DOHH2 (cell line): Measurements from ENCODE around the gene MC1R.
A peak's percentile ranks its signal among the peaks of the same experiment; 100 is the strongest.
"Not testable (repeated sequence)": the region's sequence is repeated elsewhere in the genome, so short reads cannot be mapped to it uniquely, and the experiment has no call there.

Source experiments
- H3F3A ChIP-seq: fragments of 200-600 bp; sonication (generic), shearing (Covaris generic); 2 replicates; pipeline ENCODE4 v1.6.0; 2016; ENCODE audit warnings: antibody characterized with exemption, mild to moderate bottlenecking; ENCODE audit not compliant: control insufficient read depth, insufficient read depth
- H3K27ac ChIP-seq: fragments of 200-600 bp; sonication (generic); 2 replicates; pipeline ENCODE4 v1.5.1; 2014; ENCODE audit warnings: low read depth, mild to moderate bottlenecking, low read length, moderate library complexity
- H3K27me3 ChIP-seq: fragments of 200-600 bp; sonication (generic); 2 replicates; pipeline ENCODE4 v1.6.1; 2014; ENCODE audit warnings: mild to moderate bottlenecking, low read length, mixed read lengths; ENCODE audit not compliant: control insufficient read depth
- H3K36me3 ChIP-seq: fragments of 200-600 bp; sonication (generic); 2 replicates; pipeline ENCODE4 v1.6.1; 2014; ENCODE audit warnings: mild to moderate bottlenecking, low read length, moderate library complexity, mixed read lengths; ENCODE audit not compliant: control insufficient read depth
- H3K4me1 ChIP-seq: fragments of 200-600 bp; sonication (generic); 2 replicates; pipeline ENCODE4 v1.6.1; 2014; ENCODE audit warnings: mild to moderate bottlenecking, low read length, mixed read lengths; ENCODE audit not compliant: control insufficient read depth
- H3K4me2 ChIP-seq: fragments of 200-600 bp; sonication (generic); 2 replicates; pipeline ENCODE4 v1.6.0; 2014; ENCODE audit warnings: mild to moderate bottlenecking, low read length, moderate library complexity
- H3K4me3 ChIP-seq: fragments of 200-600 bp; sonication (generic); 2 replicates; pipeline ENCODE4 v1.5.1; 2014; ENCODE audit warnings: mild to moderate bottlenecking, low read length, mixed read lengths
- H3K79me2 ChIP-seq: fragments of 200-600 bp; sonication (generic); 2 replicates; pipeline ENCODE4 v1.6.1; 2014; ENCODE audit warnings: mild to moderate bottlenecking, low read length, mixed read lengths; ENCODE audit not compliant: control insufficient read depth
- H3K9me2 ChIP-seq: fragments of 200-600 bp; sonication (generic); replicated peaks from 2 replicates; pipeline ENCODE4 v1.6.1; 2014; ENCODE audit warnings: mild to moderate bottlenecking, low read length, mixed read lengths; ENCODE audit not compliant: control insufficient read depth
- H3K9me3 ChIP-seq: fragments of 200-600 bp; sonication (generic); 2 replicates; pipeline ENCODE4 v1.6.1; 2014; ENCODE audit warnings: antibody characterized with exemption, low read length, mixed read lengths; ENCODE audit not compliant: control insufficient read depth, insufficient read depth
- H4K20me1 ChIP-seq: fragments of 200-600 bp; sonication (generic); 2 replicates; pipeline ENCODE4 v1.6.0; 2014; ENCODE audit warnings: low read depth, mild to moderate bottlenecking, antibody characterized with exemption, low read length, moderate library complexity; ENCODE audit not compliant: control insufficient read depth, insufficient read depth
- CTCF ChIP-seq: fragments of 200-600 bp; sonication (generic); IDR thresholded peaks from one replicate; pipeline ENCODE4 v1.5.1; 2014; ENCODE audit warnings: antibody characterized with exemption, mild to moderate bottlenecking, low read depth, low read length; ENCODE audit not compliant: poor library complexity, severe bottlenecking
- EZH2phosphoT487 ChIP-seq: fragments of 200-600 bp; sonication (generic); IDR thresholded peaks from 2 replicates; pipeline ENCODE4 v1.6.1; 2017; ENCODE audit warnings: borderline replicate concordance, mild to moderate bottlenecking, antibody characterized with exemption, low read length, moderate library complexity, mixed read lengths

Gene MC1R

GRCh38 chr16:89871895-89872294 lies 46.8 kb upstream of the MC1R start:
- H3K79me2 ChIP-seq: peaks cover 38% of the 10 kb centered on the region
- no peaks in the 10 kb centered on the region for H3F3A ChIP-seq
- H3K36me3 ChIP-seq: peaks cover 31% of the 10 kb centered on the region
- peak overlapping the region; percentile 71 for H3K4me2 ChIP-seq
- H3K4me3 ChIP-seq: peak overlapping the region; percentile 97; the same call in 1 of the 2 replicates
- no peak overlapping the region for H3K27ac ChIP-seq
- H4K20me1 ChIP-seq: no peaks in the 10 kb centered on the region; the same call in 1 of the 2 replicates
- no peaks in the 10 kb centered on the region for H3K9me2 ChIP-seq
- TF ChIP-seq EZH2phosphoT487 (no peak), CTCF (no peak)
- H3K27me3 ChIP-seq: no peaks in the 10 kb centered on the region
- H3K4me1 ChIP-seq: peaks cover 20% of the 10 kb centered on the region
- H3K9me3 ChIP-seq: peaks cover 14% of the 10 kb centered on the region

DNA sequence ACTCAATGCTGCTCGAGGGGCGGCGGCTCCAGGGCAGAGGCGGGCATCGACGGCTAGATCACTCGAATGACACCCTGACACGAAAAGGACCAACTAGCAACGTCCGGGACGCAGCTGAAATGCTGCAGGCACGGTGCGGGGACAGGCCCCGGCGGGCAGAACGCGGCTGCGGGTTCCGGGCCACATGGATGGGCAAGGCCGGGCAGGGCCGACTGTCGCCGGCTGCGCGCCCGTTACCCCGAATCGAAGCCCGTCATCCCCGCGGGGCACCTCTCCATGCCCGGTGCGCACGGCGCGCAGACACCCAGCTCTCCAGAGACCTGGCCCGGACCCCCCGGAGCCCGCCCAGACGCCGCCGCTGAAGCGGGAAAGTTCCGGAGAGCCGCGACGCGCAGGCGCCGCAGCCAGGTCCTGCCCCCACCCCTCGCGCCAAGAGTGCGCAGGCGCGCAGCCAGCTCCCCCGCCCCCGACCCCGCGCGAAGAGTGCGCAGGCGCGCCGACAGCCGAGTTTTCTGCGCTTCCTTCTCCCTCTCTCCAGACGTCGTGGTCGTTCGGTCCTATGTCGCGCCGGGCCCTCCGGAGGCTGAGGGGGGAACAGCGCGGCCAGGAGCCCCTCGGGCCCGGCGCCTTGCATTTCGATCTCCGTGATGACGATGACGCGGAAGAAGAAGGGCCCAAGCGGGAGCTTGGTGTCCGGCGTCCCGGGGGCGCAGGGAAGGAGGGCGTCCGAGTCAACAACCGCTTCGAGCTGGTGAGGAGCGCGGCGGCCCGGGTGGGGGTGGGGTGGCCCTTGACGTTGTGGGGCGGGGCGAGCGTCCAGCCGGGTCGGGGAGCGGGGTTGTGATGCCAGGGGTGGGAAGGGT lies 45.3 kb upstream of the MC1R start, which contains the start of gene TCF25:
Gene TCF25 (plus strand): TSS at position 484 of the 863 bp plus-strand sequence. CDS start 76 bp downstream, at position 560.
- no peaks in the 10 kb centered on the region for H3K9me2 ChIP-seq
- peaks cover 53% of the 10 kb centered on the region for H3K79me2 ChIP-seq
- no peaks in the 10 kb centered on the region for H3K27me3 ChIP-seq

DNA sequence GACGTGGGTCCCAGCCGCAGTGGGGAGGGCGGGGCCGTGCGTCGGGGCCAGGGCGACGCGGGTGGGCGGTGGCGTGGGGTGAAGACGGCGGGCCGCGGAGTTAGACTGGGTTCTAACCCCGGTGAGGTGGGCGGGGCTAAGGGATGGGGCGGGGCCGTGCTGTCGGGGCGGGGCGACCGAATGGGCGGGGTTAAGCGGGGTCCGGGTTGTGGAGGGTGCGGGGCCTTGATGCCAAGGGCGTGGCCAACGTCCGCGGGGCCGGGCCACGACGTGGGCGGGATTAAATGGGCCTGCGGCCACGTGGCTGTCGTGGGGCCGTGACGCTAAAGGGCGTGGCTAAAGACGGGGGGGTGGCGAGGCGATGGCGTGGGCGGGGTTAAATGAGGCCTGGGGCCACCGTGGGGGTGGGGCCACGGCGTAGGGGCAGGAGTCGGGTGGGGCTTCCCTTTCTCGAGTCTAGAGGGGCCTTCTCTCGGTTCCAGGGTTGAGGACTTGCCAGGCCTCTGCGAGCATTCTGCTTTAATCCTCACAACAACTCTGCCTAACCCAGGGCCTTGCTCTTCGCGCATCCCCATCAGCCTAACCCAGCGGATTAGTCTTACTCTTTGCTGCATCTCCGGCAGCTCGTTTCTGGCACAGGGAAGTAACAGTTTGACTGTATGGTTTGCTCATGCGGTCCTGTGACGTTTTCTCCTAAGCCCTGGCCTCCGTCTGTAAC lies 44.5 kb upstream of the MC1R start:
- H3K27me3 ChIP-seq: no peaks in the 10 kb centered on the region
- H3K4me3 ChIP-seq: peak overlapping the region; percentile 97
- peaks cover 3% of the 10 kb centered on the region; the same call in 1 of the 2 replicates for H3F3A ChIP-seq
- H3K4me2 ChIP-seq: peak overlapping the region; percentile 73
- peak overlapping the region; percentile 92 for H3K27ac ChIP-seq
- no peaks in the 10 kb centered on the region for H3K9me2 ChIP-seq
- peaks cover 61% of the 10 kb centered on the region for H3K79me2 ChIP-seq
- peaks cover 20% of the 10 kb centered on the region for H3K4me1 ChIP-seq
- no peaks in the 10 kb centered on the region; the same call in 1 of the 2 replicates for H4K20me1 ChIP-seq
- 0 out of 2 replicates have a peak, but pooled peaks cover 4% of the 10 kb centered on the region for H3K9me3 ChIP-seq
- H3K36me3 ChIP-seq: peaks cover 44% of the 10 kb centered on the region
- TF ChIP-seq EZH2phosphoT487: no peak

More for the DNA sequence above, 45.3 kb upstream of the MC1R start, which contains the start of gene TCF25:
- peaks cover 20% of the 10 kb centered on the region for H3K4me1 ChIP-seq
- H3K4me2 ChIP-seq: peak within 1 kb of the TSS; percentile 73
- H3K27ac ChIP-seq: peak within 1 kb of the TSS; percentile 92
- TF ChIP-seq CTCF (no peak), EZH2phosphoT487 (no peak)
- peak within 1 kb of the TSS; percentile 97 for H3K4me3 ChIP-seq
- H4K20me1 ChIP-seq: no peaks in the 10 kb centered on the region; the same call in 1 of the 2 replicates
- H3F3A ChIP-seq: peaks cover 3% of the 10 kb centered on the region; the same call in 1 of the 2 replicates
- H3K9me3 ChIP-seq: peaks cover 5% of the 10 kb centered on the region
- H3K36me3 ChIP-seq: peaks cover 38% of the 10 kb centered on the region

GRCh38 chr16:89879123-89879522 lies 39.5 kb upstream of the MC1R start:
- peaks cover 94% of the 10 kb centered on the region for H3K79me2 ChIP-seq
- H3K4me3 ChIP-seq, H3K27ac ChIP-seq, H3K9me3 ChIP-seq, H3K9me2 ChIP-seq, H3F3A ChIP-seq, H3K27me3 ChIP-seq, H3K4me1 ChIP-seq, H3K4me2 ChIP-seq, H4K20me1 ChIP-seq: not testable (repeated sequence)
- peaks cover 80% of the 10 kb centered on the region for H3K36me3 ChIP-seq
